HS-5 (cell line): ENCODE measurements around the gene PRKCA.

Source experiments
- DNase-seq: peaks from one replicate; pipeline ENCODE4 v3.0.0-alpha.2; 2012; ENCODE audit warnings: low read depth

The PRKCA gene

GRCh38 chr17:66839616-66840015 lies 537.2 kb downstream of the PRKCA start:
- DNase-seq, result no peak

- no peak for DNase-seq
Observed at GRCh38 chr17:66840061-66840460, 537.6 kb downstream of the PRKCA start.

- no peak for DNase-seq
Observed at GRCh38 chr17:66841328-66841727, 538.9 kb downstream of the PRKCA start.

- no peak for DNase-seq
Observed at GRCh38 chr17:66841744-66842143, 539.3 kb downstream of the PRKCA start.

GRCh38 chr17:66842505-66842904 lies 540.1 kb downstream of the PRKCA start:
- no peak for DNase-seq

- DNase-seq, result no peak
Observed at GRCh38 chr17:66842959-66843358, 540.5 kb downstream of the PRKCA start.

GRCh38 chr17:66843627-66844026 lies 541.2 kb downstream of the PRKCA start:
- no peak for DNase-seq

GRCh38 chr17:66847704-66848103 lies 545.3 kb downstream of the PRKCA start:
- DNase-seq, result no peak

- no peak for DNase-seq
Observed at GRCh38 chr17:66848496-66848895, 546.1 kb downstream of the PRKCA start.

- DNase-seq, result no peak
Observed at GRCh38 chr17:66849032-66849655, 546.7 kb downstream of the PRKCA start.

- DNase-seq, result no peak
Observed at GRCh38 chr17:66849851-66850580, 547.6 kb downstream of the PRKCA start.

GRCh38 chr17:66850692-66851091 lies 548.3 kb downstream of the PRKCA start:
- DNase-seq, result no peak

- no peak for DNase-seq
Observed at GRCh38 chr17:66855204-66855603, 552.8 kb downstream of the PRKCA start.

GRCh38 chr17:66858226-66859083 lies 556.0 kb downstream of the PRKCA start:
- no peak for DNase-seq

GRCh38 chr17:66859353-66859752 lies 556.9 kb downstream of the PRKCA start:
- no peak for DNase-seq

- DNase-seq, result no peak
Observed at GRCh38 chr17:66860204-66860603, 557.8 kb downstream of the PRKCA start.
